GM23338 (cell line): Measurements from ENCODE around the gene DDI2. TPM values are rescaled to one million over a fixed set of nuclear protein-coding genes. Genes with fewer than 3 reads are reported as not detected.

Experiments used
- ATAC-seq: fragments of 200-7000 bp; cut with Tn5 transposase; 3 replicates; pipeline ENCODE4 v1.9.1; 2020
- DNase-seq: peaks from one replicate; pipeline ENCODE4 v3.0.0-alpha.2; 2015; ENCODE audit warnings: low spot score
- H2AFZ ChIP-seq: fragments of 200-600 bp; sonication (generic); 2 replicates; pipeline ENCODE4 v1.8.0; 2016; ENCODE audit warnings: antibody characterized with exemption, mild to moderate bottlenecking, moderate library complexity
- H3F3A ChIP-seq: fragments of 200-600 bp; sonication (generic); replicated peaks from 2 replicates; pipeline ENCODE4 v1.8.0; 2017; ENCODE audit warnings: antibody characterized with exemption, mixed run types, low read depth
- H3K27ac ChIP-seq: fragments of 200-600 bp; sonication (generic); 2 replicates; pipeline ENCODE4 v1.6.1; 2016; ENCODE audit warnings: low read depth
- H3K27me3 ChIP-seq: fragments of 200-600 bp; sonication (generic); 2 replicates; pipeline ENCODE4 v1.8.0; 2016; ENCODE audit warnings: mild to moderate bottlenecking, mixed run types, moderate library complexity; ENCODE audit not compliant: insufficient read depth
- H3K36me3 ChIP-seq: fragments of 200-600 bp; sonication (generic); 2 replicates; pipeline ENCODE4 v1.8.0; 2016; ENCODE audit warnings: mild to moderate bottlenecking; ENCODE audit not compliant: insufficient read depth
- H3K4me1 ChIP-seq: fragments of 200-600 bp; sonication (generic); 2 replicates; pipeline ENCODE4 v1.8.0; 2016; ENCODE audit warnings: mild to moderate bottlenecking, moderate library complexity; ENCODE audit not compliant: insufficient read depth
- H3K4me2 ChIP-seq: fragments of 200-600 bp; sonication (generic); 2 replicates; pipeline ENCODE4 v1.7.1; 2017; ENCODE audit warnings: mixed run types
- H3K4me3 ChIP-seq: fragments of 200-600 bp; sonication (generic); 2 replicates; pipeline ENCODE4 v1.6.1; 2016; ENCODE audit warnings: mixed run types
- H3K79me2 ChIP-seq: fragments of 200-600 bp; sonication (generic); replicated peaks from 2 replicates; pipeline ENCODE4 v1.8.0; 2017; ENCODE audit warnings: mild to moderate bottlenecking; ENCODE audit not compliant: insufficient read depth
- H3K9me2 ChIP-seq: fragments of 200-600 bp; sonication (generic); 2 replicates; pipeline ENCODE4 v1.8.0; 2017; ENCODE audit not compliant: insufficient read depth
- H4K20me1 ChIP-seq: fragments of 200-600 bp; sonication (generic); replicated peaks from 2 replicates; pipeline ENCODE4 v1.8.0; 2017; ENCODE audit warnings: mild to moderate bottlenecking; ENCODE audit not compliant: insufficient read depth
- H3K27ac Mint-ChIP-seq: 2 replicates; pipeline ENCODE4 v1.8.0; 2020; ENCODE audit warnings: inconsistent platforms, mild to moderate bottlenecking, moderate library complexity, mixed read lengths
- H3K27me3 Mint-ChIP-seq: 3 replicates; pipeline ENCODE4 v1.8.0; 2022; ENCODE audit warnings: low read depth, mild to moderate bottlenecking, moderate library complexity, mixed read lengths, inconsistent platforms; ENCODE audit not compliant: insufficient read depth, poor library complexity
- H3K36me3 Mint-ChIP-seq: 3 replicates; pipeline ENCODE4 v1.8.0; 2021; ENCODE audit warnings: low read depth, mild to moderate bottlenecking, inconsistent platforms, moderate library complexity, mixed read lengths
- H3K4me1 Mint-ChIP-seq: 3 replicates; pipeline ENCODE4 v1.8.0; 2020; ENCODE audit warnings: mild to moderate bottlenecking, inconsistent platforms, mixed read lengths
- H3K4me3 Mint-ChIP-seq: 3 replicates; pipeline ENCODE4 v1.8.0; 2021; ENCODE audit warnings: moderate library complexity, mild to moderate bottlenecking, inconsistent platforms, mixed read lengths
- H3K9me3 Mint-ChIP-seq: 3 replicates; pipeline ENCODE4 v1.8.0; 2020; ENCODE audit warnings: moderate library complexity, mild to moderate bottlenecking, inconsistent platforms, mixed read lengths
- CREB1 ChIP-seq: fragments of 250-450 bp; sonication (Bioruptor Pico); IDR thresholded peaks from 2 replicates; pipeline ENCODE4 v1.5.0; 2020; ENCODE audit warnings: low read depth, mild to moderate bottlenecking, moderate library complexity
- NANOG ChIP-seq: IDR thresholded peaks from 2 replicates; pipeline ENCODE4 v1.6.1; 2016; ENCODE audit warnings: antibody characterized with exemption, borderline replicate concordance
- REST ChIP-seq: IDR thresholded peaks from one replicate; pipeline ENCODE4 v1.6.1; 2018; ENCODE audit warnings: antibody characterized with exemption; ENCODE audit not compliant: unreplicated experiment
- ZNF331 ChIP-seq: fragments of 250-450 bp; sonication (Bioruptor Pico); IDR thresholded peaks from 2 replicates; pipeline ENCODE4 v1.5.0; 2020; ENCODE audit warnings: low read depth, mild to moderate bottlenecking, moderate library complexity
- polyA plus RNA-seq: library from polyadenylated mRNA; unstranded; fragments of >200 nt; fragmentation: Nextera tagmentation; extraction: Ambion mirVana; gene quantifications from 2 replicates; pipeline ENCODE4 v1.2.1, GENCODE V29; 2016
- small RNA-seq: library from RNA; depleted of rRNA; stranded (forward); fragments of <200 nt; gene quantifications from one replicate; pipeline ENCODE3, GENCODE V24; 2014; ENCODE audit warnings: low replicate concordance
- total RNA-seq: library from RNA; depleted of rRNA; stranded (reverse); fragments of >200 nt; shearing (Covaris generic); gene quantifications from 2 replicates; pipeline ENCODE4 v1.2.3, GENCODE V29; 2014; rRNA removed

Gene DDI2
- total and polyA plus RNA-seq, 2 experiments from 2014 or later = 8.0 to 43.3 TPM

- peaks cover 1% of the 10 kb centered on the region for H4K20me1 ChIP-seq
- H3K4me1 Mint-ChIP-seq = no peaks in the 10 kb centered on the region
- no peaks in the 10 kb centered on the region for H3K9me3 Mint-ChIP-seq
- H3K27ac Mint-ChIP-seq = no peak overlapping the region
- DNase-seq = no peak
- H3F3A ChIP-seq = 0 out of 2 replicates have a peak, but pooled peaks cover 4% of the 10 kb centered on the region
- no peak overlapping the region for H3K27ac ChIP-seq
- no peak for TF ChIP-seq NANOG
- TF ChIP-seq CREB1 (CRISPR knock-in tag) = no peak
- TF ChIP-seq REST = no peak
- no peak for TF ChIP-seq ZNF331
- peaks cover 7% of the 10 kb centered on the region; the same call in 1 of the 2 replicates for H3K79me2 ChIP-seq
- peaks cover 29% of the 10 kb centered on the region for H3K36me3 Mint-ChIP-seq
- no peaks in the 10 kb centered on the region for H3K27me3 ChIP-seq
- H3K4me2 ChIP-seq = no peak overlapping the region
- H2AFZ ChIP-seq = no peak overlapping the region
- H3K27me3 Mint-ChIP-seq = no peaks in the 10 kb centered on the region
- no peaks in the 10 kb centered on the region for H3K9me2 ChIP-seq
- no peak overlapping the region for H3K4me3 ChIP-seq
- no peaks in the 10 kb centered on the region; the same call in 1 of the 2 replicates for H3K36me3 ChIP-seq
- H3K4me3 Mint-ChIP-seq = no peak overlapping the region
- no peak for ATAC-seq
- no peaks in the 10 kb centered on the region for H3K4me1 ChIP-seq
Observed at GRCh38 chr1:15718199-15718601, 100.9 kb downstream of the DDI2 start.

Small RNAs within 50 kb of the gene (small RNA-seq; reads per million reads assigned to genes)
- gene AL121992.2 (not detected), gene CD24P1 (not detected), gene RNU7-179P (not detected)

Other genes with a start within 250 kb of the DDI2 start
- gene EFHD2, start 207.6 kb upstream of the DDI2 start, total RNA-seq = 22.8 and 23.7 TPM in 2 replicates
- gene EFHD2, start 207.6 kb upstream of the DDI2 start, polyA plus RNA-seq = 19.3 and 22.8 TPM in 2 replicates
- gene CTRC, start 179.0 kb upstream of the DDI2 start, total RNA-seq = 0.24 TPM in 1 of 2 replicates, not detected in the other
- not detected in 2 replicates for gene CTRC, start 179.0 kb upstream of the DDI2 start, polyA plus RNA-seq
- gene CELA2A, start 160.7 kb upstream of the DDI2 start, total RNA-seq = not detected in 2 replicates
- gene CELA2A, start 160.7 kb upstream of the DDI2 start, polyA plus RNA-seq = not detected in 2 replicates
- not detected in 2 replicates for gene CELA2B, start 141.4 kb upstream of the DDI2 start, total RNA-seq
- not detected in 2 replicates for gene CELA2B, start 141.4 kb upstream of the DDI2 start, polyA plus RNA-seq
- gene CASP9, start 93.2 kb upstream of the DDI2 start, total RNA-seq = 25.0 and 26.1 TPM in 2 replicates
- 7.7 and 9.2 TPM in 2 replicates for gene CASP9, start 93.2 kb upstream of the DDI2 start, polyA plus RNA-seq
- 18.0 and 20.9 TPM in 2 replicates for gene DNAJC16, start 90.6 kb upstream of the DDI2 start, total RNA-seq
- gene DNAJC16, start 90.6 kb upstream of the DDI2 start, polyA plus RNA-seq = 6.3 and 7.2 TPM in 2 replicates
- gene AGMAT, start 32.4 kb upstream of the DDI2 start, total RNA-seq = 3.8 and 7.4 TPM in 2 replicates
- gene AGMAT, start 32.4 kb upstream of the DDI2 start, polyA plus RNA-seq = 1.8 and 2.3 TPM in 2 replicates
- 36.6 and 40.0 TPM in 2 replicates for gene PLEKHM2, start 66.9 kb downstream of the DDI2 start, total RNA-seq
- gene PLEKHM2, start 66.9 kb downstream of the DDI2 start, polyA plus RNA-seq = 11.2 and 12.8 TPM in 2 replicates
- gene SLC25A34, start 118.8 kb downstream of the DDI2 start, total RNA-seq = 0.27 and 3.5 TPM in 2 replicates
- gene SLC25A34, start 118.8 kb downstream of the DDI2 start, polyA plus RNA-seq = 0.11 and 0.16 TPM in 2 replicates
- gene TMEM82, start 125.0 kb downstream of the DDI2 start, total RNA-seq = not detected in 2 replicates
- gene TMEM82, start 125.0 kb downstream of the DDI2 start, polyA plus RNA-seq = 0.42 TPM in 1 of 2 replicates, not detected in the other
- 69.1 and 81.7 TPM in 2 replicates for gene FBLIM1, start 141.3 kb downstream of the DDI2 start, total RNA-seq
- gene FBLIM1, start 141.3 kb downstream of the DDI2 start, polyA plus RNA-seq = 40.2 and 41.7 TPM in 2 replicates
- 2.3 and 3.9 TPM in 2 replicates for gene UQCRHL, start 190.2 kb downstream of the DDI2 start, total RNA-seq
- 3.0 and 3.6 TPM in 2 replicates for gene UQCRHL, start 190.2 kb downstream of the DDI2 start, polyA plus RNA-seq
- 28.5 and 43.6 TPM in 2 replicates for gene SPEN, start 230.2 kb downstream of the DDI2 start, total RNA-seq
- gene SPEN, start 230.2 kb downstream of the DDI2 start, polyA plus RNA-seq = 11.4 and 14.9 TPM in 2 replicates